ENCODE data around the gene SERPINE3.

The SERPINE3 gene

DNA sequence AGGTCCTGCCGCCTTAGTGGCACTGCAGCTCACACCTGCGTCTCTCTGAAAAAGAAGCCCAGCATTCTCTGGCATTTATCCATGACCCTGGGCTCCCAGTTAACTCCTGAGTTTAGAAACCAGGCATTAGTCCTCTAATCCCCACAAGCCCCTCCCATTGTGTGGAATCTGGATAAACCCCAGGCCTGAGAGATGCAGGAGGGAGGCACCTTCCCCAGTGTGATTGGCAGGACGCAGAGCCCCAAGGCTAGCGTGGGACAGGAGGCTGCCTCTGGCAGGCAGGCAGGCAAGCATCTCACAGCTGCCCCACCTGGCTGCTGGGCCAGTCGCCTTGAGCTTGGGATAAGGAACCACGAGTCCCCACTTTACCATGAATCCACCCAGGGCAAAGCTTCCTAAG, 11.0 kb upstream of the SERPINE3 start:
- Histone ChIP-seq H3K27ac (ENCODE audit: low read depth, low read length) (no peak overlapping the region), H3K4me3 (ENCODE audit: low read length) (no peak overlapping the region), H3K27me3 (ENCODE audit: insufficient read depth, low read length) (no peaks in the 10 kb centered on the region), H3K36me3 (ENCODE audit: insufficient read depth, low read length) (no peaks in the 10 kb centered on the region), H3K4me1 (ENCODE audit: insufficient read depth, low read length) (peaks cover 21% of the 10 kb centered on the region; the same call in 1 of the 2 replicates), H3K9me3 (ENCODE audit: insufficient read depth, low read depth, low read length) (no peaks in the 10 kb centered on the region), H3K9ac (ENCODE audit: low read depth, low read length) (no peak overlapping the region)
- WGBS, result 46% methylated on average over 6 of the region's 6 CpGs

DNA sequence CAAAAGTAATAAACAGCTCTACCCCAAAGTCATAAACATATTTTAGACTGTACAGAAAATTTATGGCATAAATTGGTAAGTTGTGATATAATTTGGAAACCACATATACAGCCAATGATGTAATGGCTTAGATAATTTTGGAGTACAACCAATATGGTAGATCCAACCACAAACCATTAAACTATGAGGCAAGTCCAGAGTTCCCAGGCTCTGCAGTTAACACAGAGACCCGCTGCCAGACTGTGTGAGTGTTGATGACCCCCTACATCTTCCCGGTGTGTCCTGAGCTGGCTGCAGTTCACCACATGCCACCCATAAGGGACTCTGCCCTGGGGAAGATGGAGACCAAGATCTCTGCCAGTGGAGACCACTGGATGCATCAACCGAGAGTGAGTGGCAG, 9.9 kb upstream of the SERPINE3 start:
- 93% methylated on average over 3 of the region's 3 CpGs for WGBS
- H3K27ac ChIP-seq (ENCODE audit: low read depth, low read length), result no peak overlapping the region
- no peaks in the 10 kb centered on the region for H3K9me3 ChIP-seq (ENCODE audit: insufficient read depth, low read depth, low read length)

DNA sequence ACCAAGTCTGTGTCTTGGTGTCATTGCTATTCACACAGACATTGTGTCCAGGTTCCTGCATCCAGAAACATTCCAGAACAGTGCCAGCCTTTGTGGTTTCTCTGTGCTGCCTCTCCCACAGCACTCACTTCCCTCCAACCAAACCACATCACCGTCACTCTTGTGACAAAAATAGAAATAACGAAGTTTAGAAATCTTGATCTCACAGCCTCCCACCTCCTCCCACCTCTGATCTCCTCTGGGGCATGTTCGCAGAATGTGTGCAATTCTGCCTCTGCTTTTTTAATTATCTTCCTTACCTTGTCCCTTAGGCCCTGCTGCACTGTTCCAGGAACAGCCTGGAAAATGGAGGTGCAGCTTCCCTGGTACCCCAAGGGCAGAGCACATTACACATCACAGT, 8.7 kb upstream of the SERPINE3 start:
- Histone ChIP-seq H3K36me3 (ENCODE audit: insufficient read depth, low read length) (no peaks in the 10 kb centered on the region), H3K27me3 (ENCODE audit: insufficient read depth, low read length) (no peaks in the 10 kb centered on the region), H3K9me3 (ENCODE audit: insufficient read depth, low read depth, low read length) (no peaks in the 10 kb centered on the region), H3K9ac (ENCODE audit: low read depth, low read length) (no peak overlapping the region), H3K27ac (ENCODE audit: low read depth, low read length) (no peak overlapping the region), H3K4me3 (ENCODE audit: low read length) (no peak overlapping the region), H3K4me1 (ENCODE audit: insufficient read depth, low read length) (peaks cover 11% of the 10 kb centered on the region; the same call in 1 of the 2 replicates)
- 94% methylated on average over 3 of the region's 3 CpGs for WGBS

More for the DNA sequence above, 9.9 kb upstream of the SERPINE3 start:
- Histone ChIP-seq H3K27me3 (ENCODE audit: insufficient read depth, low read length) (no peaks in the 10 kb centered on the region), H3K4me3 (ENCODE audit: low read length) (no peak overlapping the region), H3K4me1 (ENCODE audit: insufficient read depth, low read length) (peaks cover 21% of the 10 kb centered on the region; the same call in 1 of the 2 replicates), H3K36me3 (ENCODE audit: insufficient read depth, low read length) (no peaks in the 10 kb centered on the region), H3K9ac (ENCODE audit: low read depth, low read length) (no peak overlapping the region)

- no peak overlapping the region for H3K9ac ChIP-seq (ENCODE audit: low read depth, low read length)
- H3K27ac ChIP-seq (ENCODE audit: low read depth, low read length), result no peak overlapping the region
- H3K4me3 ChIP-seq (ENCODE audit: low read length), result no peak overlapping the region
- H3K4me1 ChIP-seq (ENCODE audit: insufficient read depth, low read length), result peaks cover 5% of the 10 kb centered on the region; the same call in 1 of the 2 replicates
- no peaks in the 10 kb centered on the region for H3K36me3 ChIP-seq (ENCODE audit: insufficient read depth, low read length)
- H3K9me3 ChIP-seq (ENCODE audit: insufficient read depth, low read depth, low read length), result no peaks in the 10 kb centered on the region
- WGBS, result 87% methylated on average over 6 of the region's 6 CpGs
- no peaks in the 10 kb centered on the region for H3K27me3 ChIP-seq (ENCODE audit: insufficient read depth, low read length)
Observed at GRCh38 chr13:51331354-51331861, 8.1 kb upstream of the SERPINE3 start.

GRCh38 chr13:51332566-51333361, 6.7 kb upstream of the SERPINE3 start:
- Histone ChIP-seq H3K9ac (ENCODE audit: low read depth, low read length) (no peak overlapping the region), H3K4me1 (ENCODE audit: insufficient read depth, low read length) (peaks cover 5% of the 10 kb centered on the region; the same call in 1 of the 2 replicates), H3K27ac (ENCODE audit: low read depth, low read length) (no peak overlapping the region), H3K27me3 (ENCODE audit: insufficient read depth, low read length) (no peaks in the 10 kb centered on the region), H3K4me3 (ENCODE audit: low read length) (no peak overlapping the region), H3K36me3 (ENCODE audit: insufficient read depth, low read length) (no peaks in the 10 kb centered on the region), H3K9me3 (ENCODE audit: insufficient read depth, low read depth, low read length) (no peaks in the 10 kb centered on the region)
- WGBS, result 94% methylated on average over 2 of the region's 2 CpGs

- no peak overlapping the region for H3K9ac ChIP-seq (ENCODE audit: low read depth, low read length)
- H3K36me3 ChIP-seq (ENCODE audit: insufficient read depth, low read length), result no peaks in the 10 kb centered on the region
- no peak overlapping the region for H3K27ac ChIP-seq (ENCODE audit: low read depth, low read length)
- H3K27me3 ChIP-seq (ENCODE audit: insufficient read depth, low read length), result no peaks in the 10 kb centered on the region
- no peaks in the 10 kb centered on the region for H3K9me3 ChIP-seq (ENCODE audit: insufficient read depth, low read depth, low read length)
- peaks cover under 1% of the 10 kb centered on the region; the same call in 1 of the 2 replicates for H3K4me1 ChIP-seq (ENCODE audit: insufficient read depth, low read length)
- no peak overlapping the region for H3K4me3 ChIP-seq (ENCODE audit: low read length)
Observed at GRCh38 chr13:51333421-51333820, 6.1 kb upstream of the SERPINE3 start.

DNA sequence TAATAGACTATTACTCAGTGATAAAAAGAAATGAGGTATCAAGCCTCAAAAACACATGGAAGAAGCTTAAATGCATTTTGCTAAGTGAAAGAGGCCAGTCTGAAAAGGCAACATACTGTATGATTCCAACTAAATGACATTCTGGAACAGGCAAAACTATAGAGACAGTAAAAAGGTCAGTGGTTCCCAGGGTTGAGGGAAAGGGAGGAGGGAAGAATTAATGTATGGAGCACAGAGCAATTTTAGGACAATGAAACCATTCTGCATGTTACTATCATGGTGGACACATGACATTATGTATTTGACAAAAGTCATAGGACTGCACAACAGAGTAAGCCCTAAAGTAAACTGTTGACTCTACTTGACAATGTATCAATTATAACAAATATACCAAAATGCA, 5.7 kb upstream of the SERPINE3 start:
- Histone ChIP-seq H3K27ac (ENCODE audit: low read depth, low read length) (no peak overlapping the region), H3K9me3 (ENCODE audit: insufficient read depth, low read depth, low read length) (no peaks in the 10 kb centered on the region), H3K9ac (ENCODE audit: low read depth, low read length) (no peak overlapping the region), H3K4me3 (ENCODE audit: low read length) (no peak overlapping the region), H3K27me3 (ENCODE audit: insufficient read depth, low read length) (no peaks in the 10 kb centered on the region), H3K4me1 (ENCODE audit: insufficient read depth, low read length) (no peaks in the 10 kb centered on the region), H3K36me3 (ENCODE audit: insufficient read depth, low read length) (no peaks in the 10 kb centered on the region)

GRCh38 chr13:51336746-51337145, 2.7 kb upstream of the SERPINE3 start:
- no peaks in the 10 kb centered on the region for H3K36me3 ChIP-seq (ENCODE audit: insufficient read depth, low read length)
- WGBS, result 92% methylated on average over 5 of the region's 5 CpGs
- H3K9me3 ChIP-seq (ENCODE audit: insufficient read depth, low read depth, low read length), result no peaks in the 10 kb centered on the region
- H3K4me1 ChIP-seq (ENCODE audit: insufficient read depth, low read length), result peaks cover 4% of the 10 kb centered on the region; the same call in 1 of the 2 replicates
- no peak overlapping the region for H3K9ac ChIP-seq (ENCODE audit: low read depth, low read length)
- no peaks in the 10 kb centered on the region for H3K27me3 ChIP-seq (ENCODE audit: insufficient read depth, low read length)
- H3K4me3 ChIP-seq (ENCODE audit: low read length), result no peak overlapping the region
- H3K27ac ChIP-seq (ENCODE audit: low read depth, low read length), result no peak overlapping the region

DNA sequence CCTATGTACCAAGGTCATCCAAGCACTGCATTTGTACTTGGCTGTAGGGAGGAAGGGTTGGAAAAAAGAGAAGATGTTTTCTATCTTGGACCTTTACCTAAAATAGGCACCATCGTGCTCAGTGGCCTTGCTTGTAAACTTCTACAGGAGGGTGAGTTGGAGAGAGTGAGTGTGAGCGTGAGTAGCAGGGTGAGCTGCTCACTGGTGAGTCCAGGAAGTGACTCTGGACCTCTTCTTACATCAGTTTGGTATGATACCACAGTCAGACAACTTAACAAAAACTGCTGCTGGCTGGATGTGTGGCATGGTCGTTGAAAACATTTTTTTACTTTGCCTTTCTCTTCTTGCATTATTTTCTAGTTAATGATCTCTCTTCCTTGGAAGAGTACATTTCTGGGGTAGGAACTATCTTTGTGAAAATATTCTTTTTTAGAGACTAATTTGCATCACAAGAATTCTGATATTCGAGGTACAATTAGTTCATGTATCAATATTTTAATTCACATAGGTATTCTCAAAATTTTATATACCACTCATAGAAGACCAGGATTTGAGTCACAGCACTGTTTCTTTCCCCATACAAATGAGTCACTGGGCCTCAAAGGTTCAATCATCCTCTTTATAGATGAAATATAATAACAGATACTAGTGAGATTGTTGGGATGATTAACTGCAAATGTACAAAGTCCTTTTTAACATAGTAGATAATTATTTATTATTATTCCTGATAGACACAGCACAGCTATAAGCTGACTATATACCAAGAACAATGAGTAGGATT, 651 bp downstream of the SERPINE3 start:
- Histone ChIP-seq H3K4me3 (ENCODE audit: low read length) (no peak overlapping the region), H3K9me3 (ENCODE audit: insufficient read depth, low read depth, low read length) (no peaks in the 10 kb centered on the region)
- WGBS, result 85% methylated on average over 3 of the region's 4 CpGs

GRCh38 chr13:51341232-51341631, 1.7 kb downstream of the SERPINE3 start:
- H3K9me3 ChIP-seq (ENCODE audit: insufficient read depth, low read depth, low read length), result no peaks in the 10 kb centered on the region
- 84% methylated on average over 2 of the region's 2 CpGs for WGBS
- no peak overlapping the region for H3K27ac ChIP-seq (ENCODE audit: low read depth, low read length)

More for the DNA sequence above, 651 bp downstream of the SERPINE3 start:
- H3K9ac ChIP-seq (ENCODE audit: low read depth, low read length), result no peak overlapping the region
- H3K27me3 ChIP-seq (ENCODE audit: insufficient read depth, low read length), result no peaks in the 10 kb centered on the region
- H3K36me3 ChIP-seq (ENCODE audit: insufficient read depth, low read length), result no peaks in the 10 kb centered on the region
- H3K4me1 ChIP-seq (ENCODE audit: insufficient read depth, low read length), result peaks cover 4% of the 10 kb centered on the region; the same call in 1 of the 2 replicates
- H3K27ac ChIP-seq (ENCODE audit: low read depth, low read length), result no peak overlapping the region

DNA sequence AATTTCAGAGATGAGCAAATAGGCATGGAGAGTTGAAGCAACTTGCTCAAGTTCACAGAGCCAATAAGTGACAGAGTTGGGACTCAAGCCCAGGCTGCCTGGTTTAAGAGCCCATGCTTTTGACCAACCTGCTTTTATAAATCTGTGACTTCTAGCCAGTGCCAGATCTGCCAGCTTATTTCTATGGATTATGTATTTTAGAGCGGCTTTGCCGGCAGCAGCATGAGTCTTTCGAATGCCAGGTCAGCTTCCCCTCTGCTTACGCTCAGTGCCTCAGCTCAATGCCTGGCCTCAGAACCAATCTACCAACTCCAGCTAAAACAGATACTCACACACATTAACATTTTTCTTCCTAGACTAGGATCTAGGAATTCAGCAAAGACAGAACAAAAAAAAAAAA, 2.3 kb downstream of the SERPINE3 start:
- H3K9ac ChIP-seq (ENCODE audit: low read depth, low read length), result no peak overlapping the region
- 92% methylated on average over 4 of the region's 4 CpGs for WGBS
- H3K4me1 ChIP-seq (ENCODE audit: insufficient read depth, low read length), result peaks cover 10% of the 10 kb centered on the region
- no peaks in the 10 kb centered on the region for H3K27me3 ChIP-seq (ENCODE audit: insufficient read depth, low read length)
- no peak overlapping the region for H3K4me3 ChIP-seq (ENCODE audit: low read length)
- H3K36me3 ChIP-seq (ENCODE audit: insufficient read depth, low read length), result no peaks in the 10 kb centered on the region
- no peak overlapping the region for H3K27ac ChIP-seq (ENCODE audit: low read depth, low read length)
- H3K9me3 ChIP-seq (ENCODE audit: insufficient read depth, low read depth, low read length), result no peaks in the 10 kb centered on the region

More at GRCh38 chr13:51341232-51341631, 1.7 kb downstream of the SERPINE3 start:
- H3K4me3 ChIP-seq (ENCODE audit: low read length), result no peak overlapping the region
- no peaks in the 10 kb centered on the region for H3K27me3 ChIP-seq (ENCODE audit: insufficient read depth, low read length)
- no peak overlapping the region for H3K9ac ChIP-seq (ENCODE audit: low read depth, low read length)
- peaks cover 5% of the 10 kb centered on the region; the same call in 1 of the 2 replicates for H3K4me1 ChIP-seq (ENCODE audit: insufficient read depth, low read length)
- H3K36me3 ChIP-seq (ENCODE audit: insufficient read depth, low read length), result no peaks in the 10 kb centered on the region

All from HUES64 (cell line).